ENCODE data around the gene KRTAP5-6. TPM values are rescaled to one million over a fixed set of nuclear protein-coding genes. Genes with fewer than 3 reads are reported as not detected.
A peak's percentile ranks its signal among the peaks of the same experiment; 100 is the strongest.
"Not testable (repeated sequence)": the region's sequence is repeated elsewhere in the genome, so short reads cannot be mapped to it uniquely, and the experiment has no call there.

Gene KRTAP5-6
- polyA plus RNA-seq, 2 of the 4 experiments (the other 2 are of a cell fraction): not detected

DNA sequence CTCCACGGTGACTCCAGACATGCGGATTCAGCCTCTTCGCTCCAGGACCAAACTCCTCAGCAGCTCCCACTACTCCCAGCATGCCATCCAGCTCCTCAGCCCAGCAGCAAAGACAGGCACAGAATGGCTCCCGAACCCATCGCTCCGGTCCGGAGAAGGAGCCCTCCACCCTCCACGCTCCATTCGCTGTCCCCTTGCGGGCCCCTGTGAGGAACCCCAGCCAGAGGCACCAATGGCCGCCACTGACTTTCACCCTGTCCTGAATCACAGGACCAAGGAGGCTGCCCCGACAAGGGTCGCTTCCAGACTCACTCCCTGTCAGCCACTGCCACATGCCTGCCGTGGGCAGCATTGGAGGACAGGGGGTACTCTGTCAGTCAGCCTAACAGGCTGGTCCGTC, 10.8 kb upstream of the KRTAP5-6 start:
- ATAC-seq: peak in 1 of 2 experiments; percentile 27; a peak in 3 of 6 replicates
- H3K4me3 ChIP-seq; H3K4me1 ChIP-seq; FAIRE-seq; H3K27ac ChIP-seq; DNase-seq (ENCODE audit: low read depth in 1 of 2, low spot score in 1 of 2); H3K4me2 ChIP-seq; POLR2A ChIA-PET; H3K9me3 ChIP-seq: not testable (repeated sequence)
- CTCF ChIA-PET: interaction anchor here (0.7 to 1.3 kb wide), 3 partner anchors 8 to 146 kb away, joined by 3 to 6 read pairs (median 5); no protein-coding TSS in a partner anchor
- WGBS (ENCODE audit: missing lambda C conversion rate): 70% methylated on average over 12 of the region's 15 CpGs

GRCh38 chr11:1688336-1688947, 8.6 kb upstream of the KRTAP5-6 start:
- POLR2A ChIA-PET; DNase-seq (ENCODE audit: low read depth in 1 of 2, low spot score in 1 of 2); H3K9me3 ChIP-seq; H3K4me3 ChIP-seq; H3K4me1 ChIP-seq; H3K4me2 ChIP-seq; H3K27ac ChIP-seq; ATAC-seq: not testable (repeated sequence)
- 62% methylated on average over 19 of the region's 19 CpGs for WGBS (ENCODE audit: missing lambda C conversion rate)
- FAIRE-seq: peak; percentile 13
- CTCF ChIA-PET: interaction anchor here (7.4 to 7.8 kb wide), 2 partner anchors 38 to 142 kb away, joined by 147 to 605 read pairs; partner anchors contain the start of gene SYT8

DNA sequence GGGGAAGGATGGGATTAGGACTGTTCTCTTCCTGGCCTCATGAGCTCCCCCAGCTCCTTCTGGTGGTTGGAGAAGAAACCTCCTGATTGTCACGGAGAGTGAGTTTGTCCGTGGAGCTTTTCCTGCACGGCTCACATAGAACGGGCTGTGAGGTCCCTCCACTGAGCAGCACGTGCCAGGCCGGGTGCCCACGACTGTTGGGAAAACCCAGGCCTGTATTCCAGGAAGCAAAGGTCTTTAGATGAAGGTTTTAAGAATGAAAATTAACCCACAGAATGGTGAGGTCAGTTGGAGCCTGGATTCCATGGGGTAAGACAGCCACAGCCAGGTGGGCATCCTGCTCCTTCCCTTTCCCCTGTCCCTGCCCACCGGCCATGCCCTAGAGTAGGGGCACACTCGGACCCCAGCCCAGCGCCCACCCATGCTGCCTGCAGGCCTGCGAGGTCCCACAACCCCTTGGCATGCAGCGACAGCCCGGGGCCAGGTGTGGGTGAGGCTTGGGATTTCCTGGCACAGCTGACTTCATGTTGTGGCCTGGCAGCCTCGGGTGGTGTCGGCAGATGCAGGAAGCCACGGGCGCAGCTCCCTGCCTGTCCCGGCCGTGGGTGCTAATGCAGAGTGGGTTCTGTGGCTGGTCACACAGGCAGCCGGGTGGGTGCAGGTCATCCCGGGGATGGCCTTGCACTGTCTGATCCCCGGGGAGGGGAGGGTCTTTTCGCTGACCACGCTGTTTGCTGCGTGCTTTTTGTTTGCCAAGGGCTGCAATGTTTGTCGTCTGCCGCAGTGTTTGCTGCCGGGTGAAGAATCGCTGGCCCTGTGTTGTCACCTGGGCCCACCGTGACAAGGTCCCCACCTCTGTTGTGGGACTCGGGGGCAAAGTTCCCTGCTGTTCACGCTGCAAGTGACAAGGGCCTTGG, 7.5 kb upstream of the KRTAP5-6 start:
- POLR2A ChIA-PET; FAIRE-seq; H3K9me3 ChIP-seq; H3K4me2 ChIP-seq; H3K4me1 ChIP-seq; H3K27ac ChIP-seq; H3K4me3 ChIP-seq; DNase-seq (ENCODE audit: low read depth in 1 of 2, low spot score in 1 of 2); ATAC-seq: not testable (repeated sequence)
- 45% methylated on average over 30 of the region's 32 CpGs for WGBS (ENCODE audit: missing lambda C conversion rate)
- CTCF ChIA-PET: interaction anchor here (0.5 to 7.8 kb wide), 4 partner anchors 39 to 187 kb away, joined by 3 to 605 read pairs (median 75); partner anchors contain the start of gene SYT8

- no peak for FAIRE-seq
- 42% methylated on average over 17 of the region's 22 CpGs for WGBS (ENCODE audit: missing lambda C conversion rate)
- Histone ChIP-seq H3K4me1 (no peaks in the 10 kb centered on the region), H3K4me3 (no peak overlapping the region), H3K27ac (no peak overlapping the region), H3K4me2 (no peak overlapping the region), H3K9me3 (no peaks in the 10 kb centered on the region)
- no peak for TF ChIP-seq ZNF302 (CRISPR knock-in tag; IDR thresholded peaks at IDR 0.05)
- DNase-seq (ENCODE audit: low read depth in 1 of 2, low spot score in 1 of 2): no peak
- CTCF ChIA-PET: interaction anchor here (0.8 to 7.8 kb wide), 11 partner anchors 11 to 464 kb away, joined by 3 to 605 read pairs (median 57); partner anchors contain the start of gene SYT8
- POLR2A ChIA-PET: no interaction called here
- no peak for ATAC-seq
These were observed 6.6 kb upstream of the KRTAP5-6 start for GRCh38 chr11:1690167-1691025.

- no peak overlapping the region for H3K4me2 ChIP-seq
- no peak overlapping the region for H3K4me3 ChIP-seq
- H3K9me3 ChIP-seq: no peaks in the 10 kb centered on the region
- DNase-seq (ENCODE audit: low read depth in 1 of 2, low spot score in 1 of 2) (no peak), FAIRE-seq (no peak), ATAC-seq (no peak)
- ChIA-PET CTCF (interaction anchor here (0.8 to 7.8 kb wide), 15 partner anchors 12 to 463 kb away, joined by 3 to 605 read pairs (median 20); partner anchors contain the start of genes KRTAP5-2 and SYT8), POLR2A (no interaction called here)
- no peaks in the 10 kb centered on the region for H3K4me1 ChIP-seq
- 57% methylated on average over 16 of the region's 16 CpGs for WGBS (ENCODE audit: missing lambda C conversion rate)
- TF ChIP-seq NR3C1 (IDR thresholded peaks at IDR 0.05) (no peak), HOXB5 (CRISPR knock-in tag; IDR thresholded peaks at IDR 0.05) (no peak), KDM1A (IDR thresholded peaks at IDR 0.05; ENCODE audit: low read depth) (no peak)
- TF ChIP-seq, protein P1, sequence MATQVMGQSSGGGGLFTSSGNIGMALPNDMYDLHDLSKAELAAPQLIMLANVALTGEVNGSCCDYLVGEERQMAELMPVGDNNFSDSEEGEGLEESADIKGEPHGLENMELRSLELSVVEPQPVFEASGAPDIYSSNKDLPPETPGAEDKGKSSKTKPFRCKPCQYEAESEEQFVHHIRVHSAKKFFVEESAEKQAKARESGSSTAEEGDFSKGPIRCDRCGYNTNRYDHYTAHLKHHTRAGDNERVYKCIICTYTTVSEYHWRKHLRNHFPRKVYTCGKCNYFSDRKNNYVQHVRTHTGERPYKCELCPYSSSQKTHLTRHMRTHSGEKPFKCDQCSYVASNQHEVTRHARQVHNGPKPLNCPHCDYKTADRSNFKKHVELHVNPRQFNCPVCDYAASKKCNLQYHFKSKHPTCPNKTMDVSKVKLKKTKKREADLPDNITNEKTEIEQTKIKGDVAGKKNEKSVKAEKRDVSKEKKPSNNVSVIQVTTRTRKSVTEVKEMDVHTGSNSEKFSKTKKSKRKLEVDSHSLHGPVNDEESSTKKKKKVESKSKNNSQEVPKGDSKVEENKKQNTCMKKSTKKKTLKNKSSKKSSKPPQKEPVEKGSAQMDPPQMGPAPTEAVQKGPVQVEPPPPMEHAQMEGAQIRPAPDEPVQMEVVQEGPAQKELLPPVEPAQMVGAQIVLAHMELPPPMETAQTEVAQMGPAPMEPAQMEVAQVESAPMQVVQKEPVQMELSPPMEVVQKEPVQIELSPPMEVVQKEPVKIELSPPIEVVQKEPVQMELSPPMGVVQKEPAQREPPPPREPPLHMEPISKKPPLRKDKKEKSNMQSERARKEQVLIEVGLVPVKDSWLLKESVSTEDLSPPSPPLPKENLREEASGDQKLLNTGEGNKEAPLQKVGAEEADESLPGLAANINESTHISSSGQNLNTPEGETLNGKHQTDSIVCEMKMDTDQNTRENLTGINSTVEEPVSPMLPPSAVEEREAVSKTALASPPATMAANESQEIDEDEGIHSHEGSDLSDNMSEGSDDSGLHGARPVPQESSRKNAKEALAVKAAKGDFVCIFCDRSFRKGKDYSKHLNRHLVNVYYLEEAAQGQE (IDR thresholded peaks at IDR 0.05): no peak
- no peak overlapping the region for H3K27ac ChIP-seq
These were observed 5.7 kb upstream of the KRTAP5-6 start for GRCh38 chr11:1691026-1691877.

Data from A549 (cell line).